H1 (cell line): ENCODE results near the gene PCDHGA8. TPM values are rescaled to one million over a fixed set of nuclear protein-coding genes. Genes with fewer than 3 reads are reported as not detected.
A peak's percentile ranks its signal among the peaks of the same experiment; 100 is the strongest.

Source experiments
- CTCF ChIA-PET: fragments of 300-600 bp; sonication (Branson Sonifier 250); formaldehyde crosslinking; loops from one replicate; lab custom pipeline; 2021; ENCODE audit not compliant: partially characterized antibody; lab: Charles Lee
- POLR2A ChIA-PET: fragments of 300-600 bp; sonication (Branson Sonifier 250); formaldehyde crosslinking; loops from one replicate; lab custom pipeline; 2021; ENCODE audit warnings: inconsistent platforms; ENCODE audit not compliant: partially characterized antibody; lab: Charles Lee
- DNase-seq, 2 experiments: peaks; one replicate each; pipeline versions ENCODE4 v3.0.0 to v3.0.0-alpha.2; 2010 to 2022; ENCODE audit warnings: low spot score in 2 of 2, low read depth in 1 of 2, mixed read lengths in 1 of 2
- FAIRE-seq: peaks from 2 replicates; lab custom pipeline; 2011; peaks lifted over from hg19 to GRCh38; lab: Jason Lieb, UNC
- H2AFZ ChIP-seq: 2 replicates; pipeline ENCODE4 v1.8.1; 2012; ENCODE audit warnings: low read length, inconsistent platforms
- H2AK5ac ChIP-seq: 2 replicates; pipeline ENCODE4 v1.6.1; 2013; ENCODE audit warnings: low read depth, low read length
- H2BK120ac ChIP-seq: replicated peaks from 2 replicates; pipeline ENCODE3; 2013; ENCODE audit warnings: low read depth, low read length, inconsistent platforms
- H2BK12ac ChIP-seq: 2 replicates; pipeline ENCODE4 v1.6.1; 2013; ENCODE audit warnings: low read depth, low read length
- H2BK15ac ChIP-seq: 2 replicates; pipeline ENCODE4 v1.6.1; 2013; ENCODE audit warnings: low read length
- H2BK20ac ChIP-seq: 2 replicates; pipeline ENCODE4 v1.6.1; 2013; ENCODE audit warnings: low read length
- H2BK5ac ChIP-seq: 2 replicates; pipeline ENCODE4 v1.6.1; 2013; ENCODE audit warnings: low read depth, low read length
- H3K14ac ChIP-seq: 2 replicates; pipeline ENCODE4 v1.6.1; 2013; ENCODE audit warnings: inconsistent platforms; ENCODE audit not compliant: insufficient read length
- H3K18ac ChIP-seq: 2 replicates; pipeline ENCODE4 v1.6.1; 2013; ENCODE audit warnings: low read length; ENCODE audit errors: extremely low read depth
- H3K23ac ChIP-seq: 2 replicates; pipeline ENCODE4 v1.6.1; 2013; ENCODE audit warnings: inconsistent platforms; ENCODE audit not compliant: insufficient read length
- H3K23me2 ChIP-seq: 2 replicates; pipeline ENCODE4 v1.6.1; 2013; ENCODE audit warnings: low read depth, low read length
- H3K27ac ChIP-seq: 2 replicates; pipeline ENCODE4 v1.6.1; 2011; ENCODE audit warnings: low read depth, low read length, inconsistent platforms
- H3K27me3 ChIP-seq, 4 experiments: replicated peaks in 1 of 4; 1 replicate in 1 of 4; 2 replicates in 3 of 4; pipeline versions ENCODE4 v1.6.1 to v1.8.1; 2011 to 2013; ENCODE audit warnings: low read length in 3 of 4, mild to moderate bottlenecking in 3 of 4, inconsistent platforms in 2 of 4, mixed read lengths in 2 of 4, moderate library complexity in 1 of 4; ENCODE audit not compliant: control insufficient read depth in 3 of 4, insufficient read depth in 3 of 4; ENCODE audit errors: extremely low read depth in 1 of 4
- H3K36me3 ChIP-seq, 4 experiments: 2 replicates each; pipeline versions ENCODE4 v1.6.1 to v1.8.1; 2011 to 2013; ENCODE audit warnings: mild to moderate bottlenecking in 4 of 4, low read length in 3 of 4, moderate library complexity in 2 of 4, control low read depth in 1 of 4, inconsistent platforms in 1 of 4; ENCODE audit not compliant: insufficient read depth in 4 of 4, control insufficient read depth in 2 of 4
- H3K4ac ChIP-seq: replicated peaks from 2 replicates; pipeline ENCODE3; 2013; ENCODE audit warnings: low read length, low read depth, mixed read lengths, inconsistent platforms; ENCODE audit not compliant: insufficient read length
- H3K4me1 ChIP-seq, 4 experiments: replicated peaks in 1 of 4; 1 replicate in 1 of 4; 2 replicates in 3 of 4; pipeline versions ENCODE4 v1.6.1 to v1.8.1; 2011 to 2013; ENCODE audit warnings: low read length in 3 of 4, inconsistent platforms in 2 of 4, mixed read lengths in 1 of 4; ENCODE audit not compliant: insufficient read depth in 4 of 4, control insufficient read depth in 3 of 4
- H3K4me2 ChIP-seq, 2 experiments: 2 replicates each; pipeline versions ENCODE4 v1.6.1 to v1.8.1; 2011 to 2013; ENCODE audit warnings: low read depth in 2 of 2, low read length in 2 of 2, control low read depth in 1 of 2, inconsistent platforms in 1 of 2, mild to moderate bottlenecking in 1 of 2; ENCODE audit not compliant: insufficient read depth in 1 of 2
- H3K4me3 ChIP-seq, 4 experiments: fragments of 200-600, 300-600 bp in 1 of 4; sonication (generic), shearing (Covaris generic), sonication (Bioruptor Twin) in 1 of 4; 2 replicates each; pipeline versions ENCODE4 v1.5.1 to v1.8.1; 2011 to 2016; ENCODE audit warnings: low read length in 4 of 4, low read depth in 3 of 4, control low read depth in 2 of 4, inconsistent platforms in 2 of 4, mild to moderate bottlenecking in 2 of 4, mixed read lengths in 1 of 4, moderate library complexity in 1 of 4; ENCODE audit not compliant: insufficient read depth in 2 of 4; ENCODE audit errors: extremely low read depth in 1 of 4
- H3K56ac ChIP-seq: replicated peaks from 2 replicates; pipeline ENCODE3; 2013; ENCODE audit warnings: low read depth, mild to moderate bottlenecking, mixed read lengths, low read length, inconsistent platforms; ENCODE audit not compliant: insufficient read length
- H3K79me1 ChIP-seq: 2 replicates; pipeline ENCODE4 v1.6.1; 2013; ENCODE audit warnings: low read depth, low read length, control low read depth
- H3K79me2 ChIP-seq, 2 experiments: 2 replicates each; pipeline versions ENCODE4 v1.6.1 to v1.8.1; 2012 to 2013; ENCODE audit warnings: low read length in 2 of 2, mild to moderate bottlenecking in 2 of 2, inconsistent platforms in 1 of 2; ENCODE audit not compliant: insufficient read depth in 2 of 2, control insufficient read depth in 1 of 2
- H3K9ac ChIP-seq, 4 experiments: replicated peaks in 1 of 4; 1 replicate in 1 of 4; 2 replicates in 3 of 4; pipeline versions ENCODE4 v1.6.1 to v1.8.1; 2011 to 2013; ENCODE audit warnings: low read depth in 3 of 4, low read length in 3 of 4, control low read depth in 2 of 4, mild to moderate bottlenecking in 2 of 4, moderate library complexity in 2 of 4, inconsistent platforms in 1 of 4; ENCODE audit errors: extremely low read depth in 1 of 4
- H3K9me3 ChIP-seq, 2 experiments: 2 replicates each; pipeline versions ENCODE4 v1.6.1 to v1.8.1; 2012 to 2013; ENCODE audit warnings: mild to moderate bottlenecking in 2 of 2, moderate library complexity in 2 of 2, control low read depth in 1 of 2, inconsistent platforms in 1 of 2, low read depth in 1 of 2, low read length in 1 of 2, mixed read lengths in 1 of 2; ENCODE audit not compliant: insufficient read depth in 2 of 2
- H4K20me1 ChIP-seq, 2 experiments: replicated peaks in 1 of 2; 2 replicates each; pipeline versions ENCODE3 to v1.8.1; 2011 to 2013; ENCODE audit warnings: inconsistent platforms in 2 of 2, low read length in 2 of 2, mild to moderate bottlenecking in 1 of 2; ENCODE audit not compliant: insufficient read depth in 2 of 2, control insufficient read depth in 1 of 2
- H4K5ac ChIP-seq: 2 replicates; pipeline ENCODE4 v1.6.1; 2013; ENCODE audit warnings: low read length, low read depth, mixed read lengths, inconsistent platforms; ENCODE audit not compliant: insufficient read length
- H4K8ac ChIP-seq: 2 replicates; pipeline ENCODE4 v1.8.0; 2013; ENCODE audit warnings: mild to moderate bottlenecking, moderate library complexity, low read length, inconsistent platforms; ENCODE audit not compliant: insufficient read depth; ENCODE audit errors: extremely low read depth
- H4K91ac ChIP-seq: replicated peaks from 2 replicates; pipeline ENCODE3; 2013; ENCODE audit warnings: low read length, mixed read lengths, inconsistent platforms; ENCODE audit not compliant: insufficient read length
- RAD21 ChIP-seq, 2 experiments: IDR thresholded peaks in 1 of 2; conservative IDR thresholded peaks in 1 of 2; 2 replicates each; pipeline ENCODE4 v1.6.1; 2011; ENCODE audit warnings: low read depth in 2 of 2, low read length in 2 of 2, improper control_type of control experiment in 1 of 2, inconsistent platforms in 1 of 2, mild to moderate bottlenecking in 1 of 2, moderate library complexity in 1 of 2
- USF2 ChIP-seq: IDR thresholded peaks from 2 replicates; pipeline ENCODE4 v1.6.1; 2011; ENCODE audit warnings: low read length, improper control_type of control experiment
- WGBS, 2 experiments: shearing (Covaris generic) in 1 of 2; methylation state at CpG; one replicate each; pipeline versions ENCODE4 v1.1.6 to v1.1.7; 2013 to 2015; ENCODE audit warnings: low lambda C conversion rate in 2 of 2, mixed read lengths in 2 of 2, inconsistent platforms in 1 of 2, low coverage in 1 of 2, missing lambda C conversion rate in 1 of 2; ENCODE audit not compliant: insufficient replicate concordance in 2 of 2, insufficient coverage in 1 of 2, insufficient read length in 1 of 2; ENCODE audit errors: extremely low coverage in 1 of 2, missing lambda C conversion rate in 1 of 2; 5-methylcytosine and 5-hydroxymethylcytosine counted together
- polyA plus RNA-seq, 7 experiments: library from polyadenylated mRNA; depleted of rRNA in 3 of 7; stranded (reverse) in 5 of 7; unstranded in 2 of 7; fragments of >200 nt in 5 of 7; fragments of 200-250 nt in 2 of 7; gene quantifications; 1 replicate in 5 of 7; 2 replicates in 1 of 7; 4 replicates in 1 of 7; pipeline versions ENCODE4 v1.2.1 to v1.2.3, GENCODE V29; 2011 to 2013; ENCODE audit warnings: missing spikeins in 2 of 7, mixed read lengths in 2 of 7
- total RNA-seq: library from RNA; stranded (reverse); fragmentation: NEBNext Ultra II Directional; extraction: Animal tissue kit (Norgen Biotek cat#: 25700); gene quantifications from 2 replicates; pipeline ENCODE4 v1.2.1, GENCODE V29; 2021

Gene PCDHGA8
- total and polyA plus RNA-seq, 2 of the 8 experiments (the other 6 are each of a cell fraction or from before 2014, with no cell fraction given) = 0.79 to 1.4 TPM

- FAIRE-seq = no peak
- CTCF ChIA-PET = interaction anchor here (0.6 to 4.9 kb wide), 27 partner anchors 9 to 226 kb away, joined by 3 to 22 read pairs (median 4); partner anchors contain the start of genes PCDHB13, PCDHGA10, PCDHGA11 and PCDHGA12
These were observed 47.1 kb downstream of the PCDHGA8 start for GRCh38 chr5:141439411-141440141.

More at GRCh38 chr5:141439411-141440141, 47.1 kb downstream of the PCDHGA8 start:
- H3K27ac ChIP-seq = no peak overlapping the region
- H2AK5ac ChIP-seq = no peak overlapping the region
- no peak overlapping the region for H3K23ac ChIP-seq
- no peak overlapping the region for H2BK12ac ChIP-seq
- POLR2A ChIA-PET = interaction anchor here (0.9 to 1.0 kb wide), 2 partner anchors 70 to 195 kb away, joined by 3 to 6 read pairs; partner anchors contain the start of gene PCDHB15
- no peaks in the 10 kb centered on the region for H3K27me3 ChIP-seq
- no peak overlapping the region for H2BK20ac ChIP-seq
- no peaks in the 10 kb centered on the region for H3K36me3 ChIP-seq
- no peak overlapping the region for H4K91ac ChIP-seq
- no peak overlapping the region for H3K4ac ChIP-seq
- no peaks in the 10 kb centered on the region for H3K79me1 ChIP-seq
- TF ChIP-seq RAD21 (IDR thresholded peaks at IDR 0.05 in 1 of 2, conservative IDR thresholded peaks at IDR 0.05 in 1 of 2; ENCODE audit: low read depth in 2 of 2, low read length in 2 of 2) (peak in 1 of 2 experiments; percentile 33; a peak in 2 of 4 replicates), USF2 (no peak)
- H3K14ac ChIP-seq = no peak overlapping the region
- no peaks in the 10 kb centered on the region for H3K79me2 ChIP-seq
- H4K8ac ChIP-seq = no peak overlapping the region
- H3K9ac ChIP-seq = no peak overlapping the region
- H3K23me2 ChIP-seq = no peaks in the 10 kb centered on the region
- H3K4me3 ChIP-seq = no peak overlapping the region
- no peaks in the 10 kb centered on the region for H3K4me1 ChIP-seq
- H2AFZ ChIP-seq = no peak overlapping the region
- no peak overlapping the region for H2BK15ac ChIP-seq
- WGBS, 2 experiments = 81% methylated on average over 10 of the region's 10 CpGs; no CpG with 5 or more reads in 1 of the 2 experiments
- H3K4me2 ChIP-seq = no peak overlapping the region
- H2BK5ac ChIP-seq = no peak overlapping the region
- no peak overlapping the region for H3K18ac ChIP-seq
- no peak overlapping the region for H4K5ac ChIP-seq
- no peak overlapping the region for H2BK120ac ChIP-seq
- H4K20me1 ChIP-seq = peaks cover 0 to 2% of the 10 kb centered on the region in 2 experiments
- H3K9me3 ChIP-seq = peaks cover 2 to 6% of the 10 kb centered on the region in 2 experiments; a peak in 1 of 4 replicates
- H3K56ac ChIP-seq = no peak overlapping the region
- DNase-seq = no peak
